Measurements from ENCODE around the gene CTPS2. TPM values are rescaled to one million over a fixed set of nuclear protein-coding genes. Genes with fewer than 3 reads are reported as not detected.

The CTPS2 gene
- polyA plus RNA-seq, 3 donors: 1.4 to 3.4 (median 2.8) TPM

DNA sequence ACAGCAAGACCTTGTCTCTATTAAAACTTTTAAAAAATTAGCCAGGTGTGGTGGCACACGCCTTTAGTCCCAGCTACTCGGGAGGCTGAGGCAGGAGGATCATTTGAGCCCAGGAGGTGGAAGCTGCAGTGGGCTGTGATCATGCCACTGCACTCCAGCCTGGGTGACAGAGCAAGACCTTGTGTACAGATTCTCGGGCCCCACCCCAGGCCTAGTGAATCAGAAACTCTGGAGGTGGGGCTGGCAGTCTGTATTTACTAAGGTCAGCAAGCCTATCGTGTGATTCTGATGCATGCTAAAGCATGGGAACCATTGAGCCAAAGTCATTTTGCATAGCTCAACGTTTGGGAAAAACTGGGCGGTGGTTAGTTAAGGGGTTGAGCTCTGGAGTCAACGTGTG lies 59.0 kb downstream of the CTPS2 start:
- no peak for TF ChIP-seq CTCF (IDR thresholded peaks at IDR 0.05)
- Mint-ChIP-seq H3K4me1 (no peaks in the 10 kb centered on the region), H3K27ac (no peak overlapping the region), H3K27me3 (ENCODE audit: low read depth in 3 of 3) (peaks cover 0 to 18% (median 0%) of the 10 kb centered on the region in 3 donors), H3K36me3 (peaks cover 1 to 3% of the 10 kb centered on the region in 2 donors), H3K9me3 (peaks cover 0 to 2% (median 0%) of the 10 kb centered on the region in 7 donors), H3K4me3 (no peak overlapping the region)
- H3K4me1 ChIP-seq (ENCODE audit: control insufficient read depth in 1 of 2, insufficient read depth in 2 of 2, low read length in 2 of 2): no peaks in the 10 kb centered on the region
- intact Hi-C loops (cut with micrococcal nuclease): no loop called here
- no peaks in the 10 kb centered on the region for H3K9me3 ChIP-seq (replicated peaks in 1 of 2; ENCODE audit: control insufficient read depth in 1 of 2, insufficient read depth in 1 of 2, low read length in 2 of 2)
- H3K4me2 ChIP-seq (replicated peaks; ENCODE audit: extremely low read depth, low read length, poor library complexity, severe bottlenecking): no peak overlapping the region
- no peaks in the 10 kb centered on the region for H4K20me1 ChIP-seq (ENCODE audit: insufficient read depth, low read length)
- H3K27ac ChIP-seq (ENCODE audit: low read depth in 1 of 2, low read length in 2 of 2): no peak overlapping the region
- H3K79me2 ChIP-seq (ENCODE audit: insufficient read depth, low read length): no peaks in the 10 kb centered on the region
- WGBS (ENCODE audit: insufficient coverage): 100% methylated on average over 3 of the region's 7 CpGs
- peaks cover 0 to 8% of the 10 kb centered on the region in 2 donors for H3K27me3 ChIP-seq (ENCODE audit: control insufficient read depth in 2 of 2, insufficient read depth in 2 of 2, low read length in 2 of 2)
- no peak overlapping the region for H2AFZ ChIP-seq (ENCODE audit: insufficient read depth, low read depth, low read length, poor library complexity, severe bottlenecking)
- H3K36me3 ChIP-seq (replicated peaks in 1 of 2; ENCODE audit: control insufficient read depth in 1 of 2, insufficient read depth in 2 of 2, low read length in 2 of 2): no peaks in the 10 kb centered on the region
- H3K9ac ChIP-seq (ENCODE audit: insufficient read depth, low read length, poor library complexity, severe bottlenecking): no peak overlapping the region
- DNase-seq: no peak
- no peak overlapping the region for H3K4me3 ChIP-seq (replicated peaks in 1 of 3; ENCODE audit: low read depth in 2 of 3, low read length in 3 of 3)

- H3K4me2 ChIP-seq (replicated peaks; ENCODE audit: extremely low read depth, low read length, poor library complexity, severe bottlenecking): no peak overlapping the region
- no peaks in the 10 kb centered on the region for H3K4me1 ChIP-seq (ENCODE audit: control insufficient read depth in 1 of 2, insufficient read depth in 2 of 2, low read length in 2 of 2)
- H3K79me2 ChIP-seq (ENCODE audit: insufficient read depth, low read length): no peaks in the 10 kb centered on the region
- peaks cover 0 to 8% of the 10 kb centered on the region in 2 donors for H3K27me3 ChIP-seq (ENCODE audit: control insufficient read depth in 2 of 2, insufficient read depth in 2 of 2, low read length in 2 of 2)
- no peaks in the 10 kb centered on the region for H3K4me1 Mint-ChIP-seq
- peaks cover 0 to 3% of the 10 kb centered on the region in 2 donors for H3K36me3 Mint-ChIP-seq
- no peak overlapping the region for H3K27ac ChIP-seq (ENCODE audit: low read depth in 1 of 2, low read length in 2 of 2)
- no peaks in the 10 kb centered on the region for H3K9me3 ChIP-seq (replicated peaks in 1 of 2; ENCODE audit: control insufficient read depth in 1 of 2, insufficient read depth in 1 of 2, low read length in 2 of 2)
- H3K27ac Mint-ChIP-seq: no peak overlapping the region
- 92% methylated on average over 2 of the region's 4 CpGs for WGBS (ENCODE audit: insufficient coverage)
- no peak for DNase-seq
- H2AFZ ChIP-seq (ENCODE audit: insufficient read depth, low read depth, low read length, poor library complexity, severe bottlenecking): no peak overlapping the region
- intact Hi-C loops (cut with micrococcal nuclease): no loop called here
- no peaks in the 10 kb centered on the region for H3K36me3 ChIP-seq (replicated peaks in 1 of 2; ENCODE audit: control insufficient read depth in 1 of 2, insufficient read depth in 2 of 2, low read length in 2 of 2)
- TF ChIP-seq CTCF (IDR thresholded peaks at IDR 0.05): no peak
- H3K4me3 ChIP-seq (replicated peaks in 1 of 3; ENCODE audit: low read depth in 2 of 3, low read length in 3 of 3): no peak overlapping the region
- H3K4me3 Mint-ChIP-seq: no peak overlapping the region
- H4K20me1 ChIP-seq (ENCODE audit: insufficient read depth, low read length): no peaks in the 10 kb centered on the region
- H3K9me3 Mint-ChIP-seq: peaks cover 0 to 2% (median 0%) of the 10 kb centered on the region in 7 donors
- H3K27me3 Mint-ChIP-seq (ENCODE audit: low read depth in 3 of 3): peaks cover 0 to 15% (median 0%) of the 10 kb centered on the region in 3 donors
- H3K9ac ChIP-seq (ENCODE audit: insufficient read depth, low read length, poor library complexity, severe bottlenecking): no peak overlapping the region
Observed at GRCh38 chrX:16651391-16652024, 61.0 kb downstream of the CTPS2 start.

Data from CD14-positive monocyte (primary cell).